ENCODE measurements around the gene CFAP300.

The CFAP300 gene

GRCh38 chr11:102071497-102072472 is 24.5 kb downstream of the CFAP300 start:
- no peak for TF ChIP-seq CTCF (conservative IDR thresholded peaks at IDR 0.05; ENCODE audit: low read depth, low read length)
- no peak overlapping the region for H3K4me3 ChIP-seq (ENCODE audit: low read depth, low read length)
- no peak for DNase-seq (ENCODE audit: low read depth)

- no peak for TF ChIP-seq CTCF (conservative IDR thresholded peaks at IDR 0.05; ENCODE audit: low read depth, low read length)
- no peak overlapping the region for H3K4me3 ChIP-seq (ENCODE audit: low read depth, low read length)
- DNase-seq (ENCODE audit: low read depth), result no peak
Observed at GRCh38 chr11:102073253-102073652, 26.0 kb downstream of the CFAP300 start.

GRCh38 chr11:102079625-102080024 is 32.4 kb downstream of the CFAP300 start:
- DNase-seq (ENCODE audit: low read depth), result no peak
- no peak overlapping the region for H3K4me3 ChIP-seq (ENCODE audit: low read depth, low read length)
- no peak for TF ChIP-seq CTCF (conservative IDR thresholded peaks at IDR 0.05; ENCODE audit: low read depth, low read length)

GRCh38 chr11:102081313-102081712 is 34.1 kb downstream of the CFAP300 start:
- no peak for DNase-seq (ENCODE audit: low read depth)
- no peak overlapping the region for H3K4me3 ChIP-seq (ENCODE audit: low read depth, low read length)
- no peak for TF ChIP-seq CTCF (conservative IDR thresholded peaks at IDR 0.05; ENCODE audit: low read depth, low read length)

- peak; percentile 41 for DNase-seq (ENCODE audit: low read depth)
- no peak for TF ChIP-seq CTCF (conservative IDR thresholded peaks at IDR 0.05; ENCODE audit: low read depth, low read length)
Observed at GRCh38 chr11:102085864-102086551, 38.8 kb downstream of the CFAP300 start.

GRCh38 chr11:102097186-102097585 is 49.9 kb downstream of the CFAP300 start:
- no peak for DNase-seq (ENCODE audit: low read depth)
- no peak overlapping the region for H3K4me3 ChIP-seq (ENCODE audit: low read depth, low read length)
- TF ChIP-seq CTCF (conservative IDR thresholded peaks at IDR 0.05; ENCODE audit: low read depth, low read length), result no peak

More at GRCh38 chr11:102085864-102086551, 38.8 kb downstream of the CFAP300 start:
- H3K4me3 ChIP-seq (ENCODE audit: low read depth, low read length), result no peak overlapping the region
